K562 (cell line): ENCODE measurements around the gene GABARAPL2. TPM values are rescaled to one million over a fixed set of nuclear protein-coding genes. Genes with fewer than 3 reads are reported as not detected.

Experiments used
- BRF1 ChIP-seq: IDR thresholded peaks from 3 replicates; pipeline ENCODE4 v1.6.1; 2011; ENCODE audit warnings: borderline replicate concordance, mild to moderate bottlenecking; ENCODE audit not compliant: insufficient read length; ENCODE audit errors: extremely low read depth
- DEAF1 ChIP-seq: fragments of 450-650 bp; formaldehyde crosslinking; IDR thresholded peaks from 2 replicates; pipeline ENCODE4 v1.4.0; 2020; ENCODE audit warnings: mild to moderate bottlenecking, moderate library complexity
- KLF6 ChIP-seq: fragments of 250-450 bp; sonication (Bioruptor Pico); IDR thresholded peaks from 2 replicates; pipeline ENCODE4 v1.4.0; 2020; ENCODE audit warnings: mild to moderate bottlenecking, moderate library complexity, borderline replicate concordance
- NBN ChIP-seq: fragments of 450-650 bp; IDR thresholded peaks from 2 replicates; pipeline ENCODE4 v1.6.1; 2016; ENCODE audit warnings: low read depth, mild to moderate bottlenecking
- NFIX ChIP-seq: fragments of 250-450 bp; sonication (Bioruptor Pico); IDR thresholded peaks from 2 replicates; pipeline ENCODE4 v1.4.0; 2020; ENCODE audit warnings: low read depth, mild to moderate bottlenecking, moderate library complexity
- NONO ChIP-seq, 2 experiments: fragments of 200-400 bp in 1 of 2; fragments of 450-650 bp in 1 of 2; formaldehyde crosslinking in 1 of 2; IDR thresholded peaks; 2 replicates each; pipeline ENCODE4 v1.6.1; 2017; ENCODE audit warnings: low read depth in 2 of 2, mild to moderate bottlenecking in 2 of 2, moderate library complexity in 2 of 2, low read length in 1 of 2
- RFX7 ChIP-seq: fragments of 250-450 bp; sonication (Bioruptor Pico); IDR thresholded peaks from 2 replicates; pipeline ENCODE4 v1.5.1; 2021; ENCODE audit warnings: mild to moderate bottlenecking
- SIRT6 ChIP-seq: IDR thresholded peaks from one replicate; pipeline ENCODE4 v1.6.1; 2012; ENCODE audit warnings: low read depth, mild to moderate bottlenecking, control low read depth, inconsistent platforms, low read length, moderate library complexity
- SMARCA4 ChIP-seq: fragments of 450-650 bp; IDR thresholded peaks from 2 replicates; pipeline ENCODE4 v1.6.1; 2016
- TARDBP ChIP-seq: fragments of 450-650 bp; IDR thresholded peaks from 2 replicates; pipeline ENCODE4 v1.6.1; 2016
- TEAD1 ChIP-seq, 2 experiments: fragments of 450-650 bp in 1 of 2; sonication (generic) in 1 of 2; formaldehyde crosslinking; IDR thresholded peaks; 2 replicates each; pipeline versions ENCODE4 v1.4.0 to v1.8.0; 2020 to 2022; ENCODE audit warnings: mild to moderate bottlenecking in 2 of 2, missing genetic modification reagents in 1 of 2
- ZBTB11 ChIP-seq, 3 experiments: fragments of 200-800 bp in 1 of 3; fragments of 250-450 bp in 1 of 3; fragments of 450-650 bp in 1 of 3; sonication (Bioruptor Pico) in 1 of 3; sonication (Bioruptor generic) in 1 of 3; formaldehyde crosslinking in 1 of 3; IDR thresholded peaks; 2 replicates each; pipeline versions ENCODE4 v1.6.1 to v1.8.0; 2016 to 2022; ENCODE audit warnings: mild to moderate bottlenecking in 2 of 3, missing genetic modification characterization in 2 of 3, missing compliant biosample characterization in 1 of 3, moderate library complexity in 1 of 3
- ZNF384 ChIP-seq: IDR thresholded peaks from 2 replicates; pipeline ENCODE4 v1.6.1; 2012; ENCODE audit warnings: low read depth, low read length, improper control_type of control experiment
- ZNF449 ChIP-seq: fragments of 250-450 bp; sonication (Bioruptor Pico); IDR thresholded peaks from 2 replicates; pipeline ENCODE4 v1.8.0; 2022; ENCODE audit warnings: moderate library complexity, mild to moderate bottlenecking, inconsistent platforms
- ZNF589 ChIP-seq: fragments of 200-800 bp; sonication (Bioruptor generic); IDR thresholded peaks from 2 replicates; pipeline ENCODE4 v1.6.1; 2016; ENCODE audit warnings: low read depth, missing genetic modification characterization, missing compliant biosample characterization
- ZNF592 ChIP-seq: fragments of 450-650 bp; IDR thresholded peaks from 2 replicates; pipeline ENCODE4 v1.6.1; 2017; ENCODE audit warnings: antibody characterized with exemption, mild to moderate bottlenecking
- ZNF696 ChIP-seq: fragments of 250-450 bp; sonication (Bioruptor Pico); conservative IDR thresholded peaks from 2 replicates; pipeline ENCODE4 v1.4.0; 2020; ENCODE audit warnings: mild to moderate bottlenecking, moderate library complexity
- ZNF830 ChIP-seq: fragments of 250-450 bp; sonication (Bioruptor Pico); IDR thresholded peaks from 2 replicates; pipeline ENCODE4 v1.5.0; 2021; ENCODE audit warnings: mild to moderate bottlenecking
- ZZZ3 ChIP-seq: fragments of 450-650 bp; IDR thresholded peaks from 2 replicates; pipeline ENCODE4 v1.6.1; 2016; ENCODE audit warnings: antibody characterized with exemption, mild to moderate bottlenecking, moderate library complexity
- polyA plus RNA-seq, 8 experiments: library from polyadenylated mRNA; depleted of rRNA in 4 of 8; stranded (reverse) in 5 of 8; unstranded in 3 of 8; fragments of >200 nt; fragmentation: Nextera tagmentation in 2 of 8; fragmentation: Illumina TruSeq in 1 of 8; extraction: Ambion mirVana in 2 of 8; extraction: Trizol in 1 of 8; gene quantifications; 2 replicates each; pipeline versions ENCODE4 v1.2.1 to v1.2.3, GENCODE V29; 2011 to 2014; ENCODE audit warnings: inconsistent platforms in 1 of 8, missing spikeins in 1 of 8
- total RNA-seq, 7 experiments: library from RNA; depleted of rRNA in 6 of 7; stranded (reverse); fragments of >200 nt in 6 of 7; fragmentation: Illumina TruSeq in 2 of 7; extraction: Trizol in 2 of 7; gene quantifications; 2 replicates each; pipeline versions ENCODE4 v1.2.1 to v1.2.3, GENCODE V29; 2011 to 2021; ENCODE audit warnings: low replicate concordance in 1 of 7

Gene GABARAPL2
- total and polyA plus RNA-seq, 9 of the 15 experiments (the other 6 are each of a cell fraction or from before 2014, with no cell fraction given) = 42.1 to 288 (median 91.8) TPM

GRCh38 chr16:75621170-75621477 is 54.9 kb downstream of the GABARAPL2 start (continued):
- TF ChIP-seq ZNF449 (peak; percentile 65; the same call in 1 of the 2 replicates), ZBTB11 (CRISPR knock-in tag; IDR thresholded peaks at IDR 0.05) (no peak), ZNF830 (CRISPR knock-in tag) (no peak), RFX7 (no peak), ZNF589 (CRISPR knock-in tag) (no peak), SMARCA4 (peak; percentile 95), ZZZ3 (0 out of 2 replicates have a peak, but pooled peaks have one; percentile 20), NONO (IDR thresholded peaks at IDR 0.05; ENCODE audit: low read depth in 2 of 2, low read length in 1 of 2) (no peak), ZNF384 (peak; percentile 51; the same call in 1 of the 2 replicates), TEAD1 (CRISPR knock-in tag; IDR thresholded peaks at IDR 0.05) (peak in 1 of 2 experiments; percentile 74; a peak in 1 of 4 replicates), DEAF1 (CRISPR knock-in tag) (peak; percentile 81), ZNF696 (CRISPR knock-in tag) (no peak), TARDBP (no peak), ZNF592 (no peak), NFIX (CRISPR knock-in tag) (no peak), KLF6 (CRISPR knock-in tag) (no peak), BRF1 (no peak), SIRT6 (no peak), NBN (peak; percentile 91)
